Activated CD4-positive, alpha-beta memory T cell treated with anti-CD3 and anti-CD28 coated beads, Interleukin-2, amount 10 ng/mL, durations not matched to agents 7 days and 5 days (primary cell): ENCODE measurements around the gene CENPVL1. TPM values are rescaled to one million over a fixed set of nuclear protein-coding genes. Genes with fewer than 3 reads are reported as not detected.

Experiments used
- CTCF ChIA-PET: fragments of 350-600 bp; sonication (Branson Sonifier 250); formaldehyde crosslinking; loops from one replicate; lab custom pipeline; 2021; ENCODE audit warnings: antibody characterized with exemption, inconsistent platforms; lab: Charles Lee
- POLR2A ChIA-PET: fragments of 350-600 bp; sonication (Branson Sonifier 250); formaldehyde crosslinking; loops from one replicate; lab custom pipeline; 2021; ENCODE audit warnings: antibody characterized with exemption; lab: Charles Lee
- DNase-seq: peaks from one replicate; pipeline ENCODE4 v3.0.0-alpha.2; 2020
- H3K27ac Mint-ChIP-seq: one replicate; pipeline ENCODE4 v1.8.0; 2021; ENCODE audit warnings: mild to moderate bottlenecking, mixed read lengths
- H3K27me3 Mint-ChIP-seq: one replicate; pipeline ENCODE4 v1.8.0; 2021; ENCODE audit warnings: mixed read lengths
- H3K36me3 Mint-ChIP-seq: one replicate; pipeline ENCODE4 v1.8.0; 2021; ENCODE audit warnings: low read depth, mixed read lengths
- H3K4me1 Mint-ChIP-seq: one replicate; pipeline ENCODE4 v1.8.0; 2021; ENCODE audit warnings: mixed read lengths
- H3K4me3 Mint-ChIP-seq: one replicate; pipeline ENCODE4 v1.8.0; 2021; ENCODE audit warnings: mild to moderate bottlenecking, mixed read lengths
- H3K9me3 Mint-ChIP-seq: one replicate; pipeline ENCODE4 v1.8.0; 2021; ENCODE audit warnings: mixed read lengths
- total RNA-seq, 2 experiments: library from RNA; stranded (reverse); gene quantifications; one replicate each; pipeline ENCODE4 v1.2.3, GENCODE V29; 2021

The CENPVL1 gene
- total RNA-seq, 2 experiments from 2014 or later: not detected

- POLR2A ChIA-PET: no interaction called here
- Mint-ChIP-seq H3K4me1 (peaks cover 21% of the 10 kb centered on the region), H3K27me3 (no peaks in the 10 kb centered on the region), H3K36me3 (peaks cover 37% of the 10 kb centered on the region), H3K9me3 (no peaks in the 10 kb centered on the region), H3K27ac (no peak overlapping the region), H3K4me3 (no peak overlapping the region)
- no peak for DNase-seq
- CTCF ChIA-PET: no interaction called here
Observed at GRCh38 chrX:51747671-51748070, 37.4 kb downstream of the CENPVL1 start.

- no peaks in the 10 kb centered on the region for H3K9me3 Mint-ChIP-seq
- ChIA-PET POLR2A (no interaction called here), CTCF (no interaction called here)
- no peak for DNase-seq
- H3K36me3 Mint-ChIP-seq: no peaks in the 10 kb centered on the region
- no peak overlapping the region for H3K27ac Mint-ChIP-seq
- H3K4me3 Mint-ChIP-seq: no peak overlapping the region
- H3K27me3 Mint-ChIP-seq: peaks cover 4% of the 10 kb centered on the region
- H3K4me1 Mint-ChIP-seq: no peaks in the 10 kb centered on the region
Observed at GRCh38 chrX:51759055-51759839, 48.9 kb downstream of the CENPVL1 start.

- Mint-ChIP-seq H3K9me3 (no peaks in the 10 kb centered on the region), H3K36me3 (no peaks in the 10 kb centered on the region), H3K4me3 (no peak overlapping the region), H3K27ac (no peak overlapping the region), H3K4me1 (no peaks in the 10 kb centered on the region), H3K27me3 (peaks cover 2% of the 10 kb centered on the region)
- ChIA-PET POLR2A (no interaction called here), CTCF (no interaction called here)
- no peak for DNase-seq
Observed at GRCh38 chrX:51760657-51761056, 50.3 kb downstream of the CENPVL1 start.

Other genes starting within 250 kb of the CENPVL1 start
- under 1 TPM; 0.60 to 0.73 TPM for gene NUDT11, start 213.9 kb upstream of the CENPVL1 start, total RNA-seq
- gene CENPVL3, start 91.6 kb upstream of the CENPVL1 start, total RNA-seq: not detected
- gene CENPVL2, start 27.7 kb upstream of the CENPVL1 start, total RNA-seq: not detected
- 10 to 100 TPM; 11.9 to 13.2 TPM for gene GSPT2, start 32.9 kb downstream of the CENPVL1 start, total RNA-seq
- gene MAGED1, start 183.1 kb downstream of the CENPVL1 start, total RNA-seq: 10 to 100 TPM; 33.9 to 37.9 TPM